ENCODE data around the gene ABHD12.

GRCh38 chr20:25253606-25254275 lies 136.9 kb downstream of the ABHD12 start:
- TF ChIP-seq CTCF (IDR thresholded peaks at IDR 0.05 in 4 of 5, conservative IDR thresholded peaks at IDR 0.05 in 1 of 5) (no peak), POLR2A (IDR thresholded peaks at IDR 0.05) (no peak)
